Activated naive CD4-positive, alpha-beta T cell (primary cell): Measurements from ENCODE around the gene RBPJL.
"Not testable (repeated sequence)": the region's sequence is repeated elsewhere in the genome, so short reads cannot be mapped to it uniquely, and the experiment has no call there.

ENCODE experiments used
- DNase-seq, 4 experiments: peaks; one replicate each; lab custom pipeline; 2025; lab: John Stamatoyannopoulos, UW

RBPJL gene

DNA sequence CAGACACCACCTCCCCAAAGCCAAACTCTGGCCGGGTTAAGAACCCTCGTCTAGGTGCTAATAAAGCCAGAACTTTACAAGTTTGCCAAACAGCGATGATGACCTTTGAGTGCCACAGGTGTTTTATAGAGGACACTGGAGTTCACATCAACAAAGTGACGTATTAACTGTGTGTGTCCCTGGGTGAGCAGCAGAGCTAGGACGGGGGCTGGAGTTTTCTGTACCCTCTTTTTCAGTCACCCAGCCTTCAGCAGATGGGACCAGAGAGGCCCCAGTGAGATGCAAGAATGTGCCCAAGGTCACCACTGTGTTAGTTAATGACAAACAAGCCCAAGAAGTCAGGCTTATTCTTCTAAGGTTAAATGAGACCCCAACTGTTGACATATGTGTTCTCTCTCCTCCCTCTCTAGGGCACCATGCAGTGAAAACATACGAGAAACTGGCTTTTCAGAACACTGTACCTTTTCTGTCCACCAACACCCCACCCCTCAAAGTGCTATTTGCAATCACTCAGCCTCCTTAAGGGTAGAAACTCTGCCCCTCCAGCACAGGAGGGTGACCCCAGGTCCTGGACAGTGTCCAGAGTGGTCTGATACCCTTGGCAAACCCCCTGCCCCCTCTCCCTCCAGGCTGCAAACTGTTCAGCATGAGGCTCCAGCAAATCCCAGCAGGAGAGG lies 36.4 kb downstream of the RBPJL start:
- DNase-seq: no peak

- no peak for DNase-seq
Observed at GRCh38 chr20:45343532-45344167, 37.0 kb downstream of the RBPJL start.

GRCh38 chr20:45344168-45344860 lies 37.7 kb downstream of the RBPJL start:
- DNase-seq: no peak

DNA sequence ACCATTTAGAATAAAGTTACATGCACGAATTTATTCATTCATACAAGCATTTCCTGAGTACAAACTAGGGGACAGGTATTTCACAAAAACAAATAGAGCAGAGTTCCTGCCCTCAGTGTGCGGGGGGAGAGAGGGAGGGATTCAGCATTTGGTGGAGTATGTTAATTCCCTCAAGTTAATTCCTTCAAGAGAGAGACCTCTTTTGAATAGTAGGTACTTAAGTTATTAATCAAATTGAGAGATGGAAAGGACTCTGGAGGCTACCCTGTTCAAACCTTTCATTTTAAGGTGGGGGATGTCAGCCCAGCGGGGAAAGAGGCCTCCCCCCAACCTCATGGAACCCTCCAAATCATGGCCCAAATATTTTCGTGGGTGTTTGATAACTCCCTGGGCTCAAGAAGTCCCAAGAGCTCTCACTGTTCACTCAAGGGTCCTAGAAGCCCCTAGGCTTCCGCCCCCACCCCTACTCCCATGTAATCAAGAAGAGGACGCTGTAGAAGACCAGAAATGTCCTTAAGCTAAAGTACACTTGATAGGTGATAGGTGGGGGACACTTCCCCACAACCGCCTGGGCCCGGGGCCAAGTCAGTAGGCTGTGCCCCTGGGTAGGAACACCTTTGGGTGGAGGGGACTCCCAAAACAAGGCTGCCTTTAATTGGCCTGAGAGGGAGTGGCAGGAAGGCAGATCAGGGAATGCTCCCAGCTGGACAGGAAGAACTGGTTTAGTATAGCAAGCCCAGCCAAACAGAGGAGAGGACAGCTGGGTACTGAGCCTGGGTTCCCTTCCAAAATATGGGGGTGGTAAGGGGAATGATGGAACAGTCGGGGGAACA lies 38.7 kb downstream of the RBPJL start:
- DNase-seq: no peak

GRCh38 chr20:45346291-45346718 lies 39.7 kb downstream of the RBPJL start:
- no peak for DNase-seq

- DNase-seq: no peak
Observed at GRCh38 chr20:45346851-45347250, 40.2 kb downstream of the RBPJL start.

DNA sequence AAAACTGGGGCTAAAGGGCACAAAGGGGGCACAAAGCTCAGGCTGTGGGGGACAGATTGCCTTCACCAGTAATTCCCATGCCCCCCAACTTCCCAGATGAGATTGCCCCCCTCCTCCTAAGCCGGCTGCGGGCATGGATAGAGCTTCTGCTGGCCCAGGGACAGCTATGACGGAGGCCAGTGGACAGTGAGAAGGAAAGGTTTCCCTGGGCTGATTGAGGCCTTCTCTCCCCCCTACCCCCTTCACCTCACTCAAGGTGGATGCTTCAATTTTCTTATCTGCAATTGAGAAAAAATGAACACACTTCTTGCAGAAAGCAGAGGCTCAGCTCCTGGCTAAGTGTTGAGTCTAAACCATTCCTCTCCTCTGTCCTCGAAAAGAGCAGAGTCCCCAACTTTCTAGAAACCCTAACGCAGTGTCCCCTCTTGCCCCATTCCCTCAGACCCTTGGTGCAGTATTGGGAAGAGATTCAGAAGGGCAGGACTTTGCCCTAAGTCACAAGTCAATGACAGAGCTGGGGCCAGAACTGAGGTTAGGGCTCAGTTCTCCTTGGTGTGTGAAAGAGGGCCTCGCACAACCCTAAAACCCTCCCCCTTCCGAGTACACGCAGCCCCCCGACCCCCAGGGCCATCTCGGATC lies 40.8 kb downstream of the RBPJL start:
- no peak for DNase-seq

- DNase-seq: peak in 3 of 4 experiments; percentile 8 to 44 (median 22)
Observed at GRCh38 chr20:45347936-45348778, 41.5 kb downstream of the RBPJL start, which contains the start of gene SDC4. TSS of gene SDC4 (minus strand) at chr20:45348424. CDS start at chr20:45348384, 40 bp downstream.

GRCh38 chr20:45350217-45350616 lies 43.6 kb downstream of the RBPJL start:
- no peak for DNase-seq

GRCh38 chr20:45350795-45351194 lies 44.2 kb downstream of the RBPJL start:
- DNase-seq: not testable (repeated sequence)

DNA sequence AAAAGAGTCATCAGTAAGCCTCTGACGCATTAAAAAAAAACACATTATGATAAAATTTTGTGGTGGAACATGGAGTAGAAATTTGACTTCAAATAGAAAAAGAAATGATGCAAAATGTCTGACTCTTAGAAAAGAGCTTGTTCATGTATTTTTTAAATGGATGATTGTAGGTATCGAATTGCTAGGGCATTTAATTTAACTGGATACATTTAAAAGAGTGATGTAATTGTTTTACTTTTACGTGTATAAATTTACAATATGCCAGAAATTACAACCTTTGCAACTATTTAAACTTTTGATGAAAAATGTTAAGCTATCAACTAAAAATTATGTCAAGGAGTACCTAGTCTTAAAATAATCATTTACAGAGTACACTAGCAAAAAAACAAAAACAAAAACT lies 46.1 kb downstream of the RBPJL start:
- no peak for DNase-seq

- DNase-seq: no peak
Observed at GRCh38 chr20:45353746-45354145, 47.1 kb downstream of the RBPJL start.

- no peak for DNase-seq
Observed at GRCh38 chr20:45354423-45355208, 48.0 kb downstream of the RBPJL start.

GRCh38 chr20:45355209-45356084 lies 48.8 kb downstream of the RBPJL start:
- DNase-seq: no peak

DNA sequence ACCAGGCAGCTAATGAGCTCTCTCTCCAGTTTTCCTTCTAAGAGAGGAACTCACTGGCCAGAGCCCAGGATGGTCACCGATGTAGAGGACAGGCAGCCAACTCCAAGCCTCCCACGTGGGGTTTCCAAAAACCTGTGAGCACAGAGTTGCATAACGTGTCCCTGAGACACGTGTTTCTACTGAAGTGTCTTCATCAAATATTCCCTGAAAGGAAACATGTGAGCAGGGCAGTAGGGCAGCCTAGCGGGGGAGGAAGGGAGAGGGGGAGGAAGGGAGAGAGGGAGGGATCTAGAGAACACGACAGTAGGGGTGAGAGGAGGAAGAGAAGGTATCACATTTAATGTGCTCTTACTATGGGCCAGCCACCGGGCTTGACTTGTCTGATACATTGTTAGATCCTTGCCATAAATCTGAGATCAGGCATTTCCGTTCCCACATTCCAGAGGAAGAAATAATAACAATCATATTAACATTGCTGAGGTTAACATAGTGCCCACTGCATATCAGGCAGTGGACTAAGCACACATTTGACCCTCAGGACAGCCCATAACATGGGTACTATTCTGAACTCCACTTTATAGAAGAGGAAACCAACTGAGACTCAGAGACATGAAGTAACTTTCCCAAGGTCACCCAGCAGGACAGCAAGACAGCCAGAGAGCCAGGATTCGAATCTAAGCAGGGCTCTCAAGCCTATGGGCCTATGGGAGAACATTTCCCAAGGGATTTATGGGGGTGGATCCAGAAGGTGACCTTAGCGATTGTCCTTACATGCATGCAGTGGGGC lies 51.8 kb downstream of the RBPJL start:
- no peak for DNase-seq

DNA sequence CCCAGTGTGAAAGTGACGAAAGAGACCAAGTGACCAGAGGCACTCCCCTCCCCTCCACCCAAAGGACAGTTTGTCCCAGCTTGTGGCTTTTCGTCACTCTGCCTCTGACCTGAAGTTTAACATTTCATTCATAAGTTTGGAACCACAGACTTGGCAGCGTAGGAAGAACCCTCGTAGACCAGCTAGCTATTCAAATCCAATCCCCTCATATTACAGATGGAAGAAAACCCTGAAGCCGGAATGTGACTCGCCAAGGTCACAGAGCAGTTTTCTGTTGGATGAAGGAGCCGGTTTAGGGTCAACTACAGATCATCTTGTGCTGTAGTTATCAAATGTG lies 52.4 kb downstream of the RBPJL start:
- DNase-seq: no peak

DNA sequence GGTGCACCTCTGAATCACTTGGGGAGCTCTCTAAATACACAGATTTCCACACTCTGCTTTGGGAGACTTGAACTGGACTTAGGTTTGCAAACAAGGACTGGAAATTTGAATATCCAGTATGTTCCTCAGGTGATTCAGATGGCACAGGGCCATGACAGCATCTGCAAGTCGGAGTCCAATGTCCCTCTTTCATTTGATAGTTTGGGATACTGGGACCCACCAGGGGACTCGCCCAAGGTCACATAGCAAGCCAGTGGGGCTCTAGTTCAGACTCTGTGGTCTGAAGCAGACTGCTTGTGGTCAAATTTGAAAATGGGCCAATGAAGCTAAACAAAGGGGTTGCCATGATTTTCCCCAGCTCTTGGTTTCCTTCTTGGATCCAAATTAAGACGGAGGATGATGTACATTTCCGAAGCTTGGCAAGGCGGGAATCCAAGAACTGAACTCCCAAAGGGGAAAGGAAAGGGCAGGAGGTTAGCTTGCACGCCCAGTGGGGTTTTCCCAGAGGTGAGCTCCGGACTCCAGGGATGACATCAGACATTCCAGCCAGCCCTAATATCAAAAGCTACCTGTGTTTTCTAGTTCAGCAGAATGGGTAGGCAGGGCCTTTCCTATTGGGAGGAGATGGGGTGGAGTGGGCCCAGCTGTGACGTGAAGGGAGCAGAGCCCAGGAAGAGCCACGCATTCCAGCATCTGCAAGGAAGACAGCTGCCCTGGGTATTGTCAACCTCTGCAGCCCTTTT lies 52.9 kb downstream of the RBPJL start:
- DNase-seq: no peak

- no peak for DNase-seq
Observed at GRCh38 chr20:45361793-45362192, 55.2 kb downstream of the RBPJL start.
